ENCODE data around the gene ZNF580. TPM values are rescaled to one million over a fixed set of nuclear protein-coding genes. Genes with fewer than 3 reads are reported as not detected.

ZNF580 gene
- total and polyA plus RNA-seq, 10 of the 15 experiments (the other 5 are each of a cell fraction or from before 2014, with no cell fraction given): 2.3 to 31.8 (median 10.0) TPM

DNA sequence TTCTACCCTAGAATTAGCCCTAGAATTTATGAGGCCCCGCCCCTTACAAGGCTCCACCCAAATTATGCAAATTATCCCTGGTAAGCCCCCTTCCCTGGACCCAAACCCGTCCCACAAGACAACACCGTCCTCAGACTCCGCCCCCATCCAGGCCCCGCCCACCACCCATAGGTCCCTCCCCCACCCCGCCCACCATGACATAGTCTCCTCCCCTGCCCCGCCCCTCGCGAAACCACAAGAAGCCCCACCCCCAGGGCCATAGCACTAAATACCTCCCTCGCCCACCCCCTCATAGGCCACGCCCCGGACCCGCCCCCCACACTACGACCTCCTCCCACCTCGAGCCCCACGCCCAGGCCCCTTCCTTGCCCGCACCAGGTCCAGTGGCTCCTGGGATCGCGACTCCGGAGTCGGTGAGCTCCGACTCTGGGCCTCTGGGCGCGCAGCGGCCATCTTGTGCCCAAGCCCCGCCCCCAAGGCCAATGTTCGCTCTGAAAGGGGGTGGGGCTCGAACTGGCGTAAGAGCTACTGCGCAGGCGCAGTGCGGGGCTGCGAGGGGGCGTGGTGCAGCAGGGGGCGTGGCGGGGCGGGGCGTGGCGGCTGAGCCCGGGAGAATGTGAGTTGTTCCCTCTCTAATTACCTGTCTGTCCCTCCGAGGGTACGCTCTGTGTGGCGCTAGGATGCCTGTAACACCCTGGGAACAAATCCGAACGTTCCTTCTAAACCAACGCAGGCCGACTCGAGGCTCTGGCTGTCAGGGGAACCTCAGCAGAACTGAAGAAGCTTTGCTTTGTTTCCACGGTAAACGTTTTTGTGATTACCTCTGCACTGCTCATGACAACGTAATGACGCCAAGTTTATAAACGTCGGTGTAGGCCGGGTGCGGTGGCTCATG lies 16.4 kb upstream of the ZNF580 start, which contains the start of gene ZNF784 (continued):
- TF ChIP-seq, protein P1, sequence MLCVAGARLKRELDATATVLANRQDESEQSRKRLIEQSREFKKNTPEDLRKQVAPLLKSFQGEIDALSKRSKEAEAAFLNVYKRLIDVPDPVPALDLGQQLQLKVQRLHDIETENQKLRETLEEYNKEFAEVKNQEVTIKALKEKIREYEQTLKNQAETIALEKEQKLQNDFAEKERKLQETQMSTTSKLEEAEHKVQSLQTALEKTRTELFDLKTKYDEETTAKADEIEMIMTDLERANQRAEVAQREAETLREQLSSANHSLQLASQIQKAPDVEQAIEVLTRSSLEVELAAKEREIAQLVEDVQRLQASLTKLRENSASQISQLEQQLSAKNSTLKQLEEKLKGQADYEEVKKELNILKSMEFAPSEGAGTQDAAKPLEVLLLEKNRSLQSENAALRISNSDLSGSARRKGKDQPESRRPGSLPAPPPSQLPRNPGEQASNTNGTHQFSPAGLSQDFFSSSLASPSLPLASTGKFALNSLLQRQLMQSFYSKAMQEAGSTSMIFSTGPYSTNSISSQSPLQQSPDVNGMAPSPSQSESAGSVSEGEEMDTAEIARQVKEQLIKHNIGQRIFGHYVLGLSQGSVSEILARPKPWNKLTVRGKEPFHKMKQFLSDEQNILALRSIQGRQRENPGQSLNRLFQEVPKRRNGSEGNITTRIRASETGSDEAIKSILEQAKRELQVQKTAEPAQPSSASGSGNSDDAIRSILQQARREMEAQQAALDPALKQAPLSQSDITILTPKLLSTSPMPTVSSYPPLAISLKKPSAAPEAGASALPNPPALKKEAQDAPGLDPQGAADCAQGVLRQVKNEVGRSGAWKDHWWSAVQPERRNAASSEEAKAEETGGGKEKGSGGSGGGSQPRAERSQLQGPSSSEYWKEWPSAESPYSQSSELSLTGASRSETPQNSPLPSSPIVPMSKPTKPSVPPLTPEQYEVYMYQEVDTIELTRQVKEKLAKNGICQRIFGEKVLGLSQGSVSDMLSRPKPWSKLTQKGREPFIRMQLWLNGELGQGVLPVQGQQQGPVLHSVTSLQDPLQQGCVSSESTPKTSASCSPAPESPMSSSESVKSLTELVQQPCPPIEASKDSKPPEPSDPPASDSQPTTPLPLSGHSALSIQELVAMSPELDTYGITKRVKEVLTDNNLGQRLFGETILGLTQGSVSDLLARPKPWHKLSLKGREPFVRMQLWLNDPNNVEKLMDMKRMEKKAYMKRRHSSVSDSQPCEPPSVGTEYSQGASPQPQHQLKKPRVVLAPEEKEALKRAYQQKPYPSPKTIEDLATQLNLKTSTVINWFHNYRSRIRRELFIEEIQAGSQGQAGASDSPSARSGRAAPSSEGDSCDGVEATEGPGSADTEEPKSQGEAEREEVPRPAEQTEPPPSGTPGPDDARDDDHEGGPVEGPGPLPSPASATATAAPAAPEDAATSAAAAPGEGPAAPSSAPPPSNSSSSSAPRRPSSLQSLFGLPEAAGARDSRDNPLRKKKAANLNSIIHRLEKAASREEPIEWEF (IDR thresholded peaks at IDR 0.05; ENCODE audit: insufficient replicate concordance, low read depth, low read length): no peak
- no peak for TF ChIP-seq TBL1XR1 (IDR thresholded peaks at IDR 0.05; ENCODE audit: low read depth, low read length)
- TF ChIP-seq, protein P2, sequence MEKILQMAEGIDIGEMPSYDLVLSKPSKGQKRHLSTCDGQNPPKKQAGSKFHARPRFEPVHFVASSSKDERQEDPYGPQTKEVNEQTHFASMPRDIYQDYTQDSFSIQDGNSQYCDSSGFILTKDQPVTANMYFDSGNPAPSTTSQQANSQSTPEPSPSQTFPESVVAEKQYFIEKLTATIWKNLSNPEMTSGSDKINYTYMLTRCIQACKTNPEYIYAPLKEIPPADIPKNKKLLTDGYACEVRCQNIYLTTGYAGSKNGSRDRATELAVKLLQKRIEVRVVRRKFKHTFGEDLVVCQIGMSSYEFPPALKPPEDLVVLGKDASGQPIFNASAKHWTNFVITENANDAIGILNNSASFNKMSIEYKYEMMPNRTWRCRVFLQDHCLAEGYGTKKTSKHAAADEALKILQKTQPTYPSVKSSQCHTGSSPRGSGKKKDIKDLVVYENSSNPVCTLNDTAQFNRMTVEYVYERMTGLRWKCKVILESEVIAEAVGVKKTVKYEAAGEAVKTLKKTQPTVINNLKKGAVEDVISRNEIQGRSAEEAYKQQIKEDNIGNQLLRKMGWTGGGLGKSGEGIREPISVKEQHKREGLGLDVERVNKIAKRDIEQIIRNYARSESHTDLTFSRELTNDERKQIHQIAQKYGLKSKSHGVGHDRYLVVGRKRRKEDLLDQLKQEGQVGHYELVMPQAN (conservative IDR thresholded peaks at IDR 0.05): 0 out of 2 replicates have a peak, but pooled peaks have one; percentile 24
- TF ChIP-seq SMC3 (IDR thresholded peaks at IDR 0.05; ENCODE audit: borderline replicate concordance, low read length): no peak
- TF ChIP-seq ATF2 (IDR thresholded peaks at IDR 0.05; ENCODE audit: low read length): no peak
